ENCODE results near the gene GPBP1L1.

DNA sequence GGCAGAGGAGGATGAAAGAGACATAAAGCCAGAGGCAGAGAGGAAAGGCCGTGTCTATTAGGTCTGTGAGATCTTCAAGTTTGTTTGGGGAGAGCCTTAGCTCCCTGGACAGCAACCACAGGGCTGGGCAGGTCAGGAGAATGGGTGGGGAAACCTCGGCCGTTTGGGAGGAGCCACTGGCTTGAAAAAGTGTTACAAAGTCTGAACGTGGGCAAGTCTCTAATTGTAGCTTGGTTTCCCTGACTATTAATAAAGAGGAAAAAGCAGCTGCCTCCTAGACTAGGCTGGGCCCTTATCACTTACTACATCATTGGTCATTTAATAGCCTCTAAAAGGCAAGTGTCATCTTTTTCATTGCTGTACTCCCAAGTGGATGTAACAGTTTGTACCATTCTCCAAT is 62.4 kb downstream of the GPBP1L1 start, which contains the start of gene CCDC17:
- TF ChIP-seq EP300 (IDR thresholded peaks at IDR 0.05; ENCODE audit: borderline replicate concordance in 1 of 2, low read depth in 1 of 2, low read length in 1 of 2) (no peak), YY1 (IDR thresholded peaks at IDR 0.05; ENCODE audit: low read depth) (no peak), GATA2 (CRISPR knock-in tag; IDR thresholded peaks at IDR 0.05) (no peak), TAF1 (IDR thresholded peaks at IDR 0.05; ENCODE audit: borderline replicate concordance, low read depth, low read length) (no peak), TCF12 (IDR thresholded peaks at IDR 0.05) (no peak), RXRA (IDR thresholded peaks at IDR 0.05; ENCODE audit: borderline replicate concordance, low read depth) (no peak), POLR2AphosphoS5 (IDR thresholded peaks at IDR 0.05; ENCODE audit: low read depth, low read length) (no peak), RFX5 (IDR thresholded peaks at IDR 0.05; ENCODE audit: low read length) (no peak), RAD21 (IDR thresholded peaks at IDR 0.05; ENCODE audit: low read length) (no peak), EZH2phosphoT487 (IDR thresholded peaks at IDR 0.05; ENCODE audit: borderline replicate concordance, low read depth) (no peak)
- TF ChIP-seq, protein P1, sequence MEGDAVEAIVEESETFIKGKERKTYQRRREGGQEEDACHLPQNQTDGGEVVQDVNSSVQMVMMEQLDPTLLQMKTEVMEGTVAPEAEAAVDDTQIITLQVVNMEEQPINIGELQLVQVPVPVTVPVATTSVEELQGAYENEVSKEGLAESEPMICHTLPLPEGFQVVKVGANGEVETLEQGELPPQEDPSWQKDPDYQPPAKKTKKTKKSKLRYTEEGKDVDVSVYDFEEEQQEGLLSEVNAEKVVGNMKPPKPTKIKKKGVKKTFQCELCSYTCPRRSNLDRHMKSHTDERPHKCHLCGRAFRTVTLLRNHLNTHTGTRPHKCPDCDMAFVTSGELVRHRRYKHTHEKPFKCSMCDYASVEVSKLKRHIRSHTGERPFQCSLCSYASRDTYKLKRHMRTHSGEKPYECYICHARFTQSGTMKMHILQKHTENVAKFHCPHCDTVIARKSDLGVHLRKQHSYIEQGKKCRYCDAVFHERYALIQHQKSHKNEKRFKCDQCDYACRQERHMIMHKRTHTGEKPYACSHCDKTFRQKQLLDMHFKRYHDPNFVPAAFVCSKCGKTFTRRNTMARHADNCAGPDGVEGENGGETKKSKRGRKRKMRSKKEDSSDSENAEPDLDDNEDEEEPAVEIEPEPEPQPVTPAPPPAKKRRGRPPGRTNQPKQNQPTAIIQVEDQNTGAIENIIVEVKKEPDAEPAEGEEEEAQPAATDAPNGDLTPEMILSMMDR (IDR thresholded peaks at IDR 0.05), result no peak
- TF ChIP-seq, protein P2, sequence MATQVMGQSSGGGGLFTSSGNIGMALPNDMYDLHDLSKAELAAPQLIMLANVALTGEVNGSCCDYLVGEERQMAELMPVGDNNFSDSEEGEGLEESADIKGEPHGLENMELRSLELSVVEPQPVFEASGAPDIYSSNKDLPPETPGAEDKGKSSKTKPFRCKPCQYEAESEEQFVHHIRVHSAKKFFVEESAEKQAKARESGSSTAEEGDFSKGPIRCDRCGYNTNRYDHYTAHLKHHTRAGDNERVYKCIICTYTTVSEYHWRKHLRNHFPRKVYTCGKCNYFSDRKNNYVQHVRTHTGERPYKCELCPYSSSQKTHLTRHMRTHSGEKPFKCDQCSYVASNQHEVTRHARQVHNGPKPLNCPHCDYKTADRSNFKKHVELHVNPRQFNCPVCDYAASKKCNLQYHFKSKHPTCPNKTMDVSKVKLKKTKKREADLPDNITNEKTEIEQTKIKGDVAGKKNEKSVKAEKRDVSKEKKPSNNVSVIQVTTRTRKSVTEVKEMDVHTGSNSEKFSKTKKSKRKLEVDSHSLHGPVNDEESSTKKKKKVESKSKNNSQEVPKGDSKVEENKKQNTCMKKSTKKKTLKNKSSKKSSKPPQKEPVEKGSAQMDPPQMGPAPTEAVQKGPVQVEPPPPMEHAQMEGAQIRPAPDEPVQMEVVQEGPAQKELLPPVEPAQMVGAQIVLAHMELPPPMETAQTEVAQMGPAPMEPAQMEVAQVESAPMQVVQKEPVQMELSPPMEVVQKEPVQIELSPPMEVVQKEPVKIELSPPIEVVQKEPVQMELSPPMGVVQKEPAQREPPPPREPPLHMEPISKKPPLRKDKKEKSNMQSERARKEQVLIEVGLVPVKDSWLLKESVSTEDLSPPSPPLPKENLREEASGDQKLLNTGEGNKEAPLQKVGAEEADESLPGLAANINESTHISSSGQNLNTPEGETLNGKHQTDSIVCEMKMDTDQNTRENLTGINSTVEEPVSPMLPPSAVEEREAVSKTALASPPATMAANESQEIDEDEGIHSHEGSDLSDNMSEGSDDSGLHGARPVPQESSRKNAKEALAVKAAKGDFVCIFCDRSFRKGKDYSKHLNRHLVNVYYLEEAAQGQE (IDR thresholded peaks at IDR 0.05; ENCODE audit: low read depth, low read length), result no peak
- TF ChIP-seq, protein P3, sequence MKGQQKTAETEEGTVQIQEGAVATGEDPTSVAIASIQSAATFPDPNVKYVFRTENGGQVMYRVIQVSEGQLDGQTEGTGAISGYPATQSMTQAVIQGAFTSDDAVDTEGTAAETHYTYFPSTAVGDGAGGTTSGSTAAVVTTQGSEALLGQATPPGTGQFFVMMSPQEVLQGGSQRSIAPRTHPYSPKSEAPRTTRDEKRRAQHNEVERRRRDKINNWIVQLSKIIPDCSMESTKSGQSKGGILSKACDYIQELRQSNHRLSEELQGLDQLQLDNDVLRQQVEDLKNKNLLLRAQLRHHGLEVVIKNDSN (IDR thresholded peaks at IDR 0.05; ENCODE audit: borderline replicate concordance, low read depth), result no peak
